Measurements from ENCODE around the gene TUBB2B. TPM values are rescaled to one million over a fixed set of nuclear protein-coding genes. Genes with fewer than 3 reads are reported as not detected.
A peak's percentile ranks its signal among the peaks of the same experiment; 100 is the strongest.

The TUBB2B gene
- total and polyA plus RNA-seq, 9 of the 15 experiments (the other 6 are each of a cell fraction or from before 2014, with no cell fraction given) = 0.11 to 9.7 (median 4.6) TPM

DNA sequence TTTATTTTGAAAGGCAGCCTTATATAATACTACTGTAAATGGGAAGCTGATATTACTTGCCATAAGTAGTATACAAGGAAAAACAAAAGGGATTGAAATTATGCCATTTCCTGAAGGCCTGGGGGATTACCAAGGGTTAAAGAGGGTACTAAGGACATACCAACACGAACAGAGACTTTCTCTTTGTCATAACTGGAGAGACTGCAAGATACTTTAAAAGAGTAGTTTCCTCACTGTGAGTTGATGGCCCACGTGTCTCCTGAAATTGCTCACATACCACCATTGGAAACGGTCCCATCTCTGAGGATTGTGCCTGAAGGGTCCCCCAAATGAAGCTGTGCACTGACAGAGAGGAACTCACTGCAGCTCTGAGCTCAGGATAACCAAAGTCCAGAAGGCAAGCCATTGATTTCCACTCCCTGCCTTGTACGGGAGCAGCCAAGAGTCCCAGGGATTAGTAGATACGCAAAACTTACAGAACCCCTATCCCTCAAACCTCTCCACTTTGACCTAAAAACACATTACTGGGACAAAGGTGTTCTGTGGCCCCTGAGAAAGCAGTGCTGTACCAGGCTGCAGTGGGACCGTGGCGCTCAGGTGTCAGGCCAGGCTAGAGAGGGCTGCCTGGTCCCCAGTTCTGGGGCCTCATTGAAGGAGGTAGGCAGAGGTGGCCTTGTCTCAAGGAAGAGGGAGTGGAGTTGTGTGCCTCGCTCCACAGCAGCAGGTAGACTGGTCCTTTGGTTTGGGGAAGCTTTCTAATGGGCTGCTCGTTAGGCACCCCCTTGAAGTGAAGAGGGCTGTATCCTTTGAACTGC is 46.5 kb upstream of the TUBB2B start:
- no peaks in the 10 kb centered on the region; the same call in 2 of the 3 replicates for H3K79me2 ChIP-seq (ENCODE audit: control insufficient read depth, insufficient read depth, low read length)
- DNase-seq (ENCODE audit: extremely low read depth in 1 of 4, low spot score in 3 of 4) = no peak
- ChIA-PET CTCF (ENCODE audit: low intra/inter-chr PET ratio) (interaction anchor here (0.7 kb wide), 1 partner anchor 936 kb away, joined by 3 read pairs; no protein-coding TSS in a partner anchor), POLR2A (interaction anchor here (0.7 to 1.7 kb wide), 5 partner anchors 12 to 459 kb away, joined by 3 to 5 read pairs (median 3); no protein-coding TSS in a partner anchor)
- no peak overlapping the region for H3K4me2 ChIP-seq (ENCODE audit: insufficient read depth, low read length)
- H3K9me3 ChIP-seq (replicated peaks; ENCODE audit: control insufficient read depth, insufficient read depth, low read depth, low read length) = no peaks in the 10 kb centered on the region
- H3K9me1 ChIP-seq (ENCODE audit: control insufficient read depth, insufficient read depth, low read length) = peaks cover 3% of the 10 kb centered on the region
- 80% methylated on average over 9 of the region's 9 CpGs for WGBS (ENCODE audit: insufficient coverage, low coverage, missing lambda C conversion rate)
- in situ Hi-C loops (cut with MboI) (loop anchor here (5.0 to 10.0 kb wide), 2 partner anchors 458 to 741 kb away; no protein-coding TSS in a partner anchor), intact Hi-C loops (cut with micrococcal nuclease) (no loop called here)
- H3K27me3 ChIP-seq (ENCODE audit: control insufficient read depth in 2 of 2, insufficient read depth in 2 of 2, low read length in 2 of 2) = no peaks in the 10 kb centered on the region
- H3K9ac ChIP-seq (ENCODE audit: insufficient read depth in 1 of 2, low read depth in 2 of 2, low read length in 2 of 2) = no peak overlapping the region; a peak in 1 of 4 replicates
- no peak for ATAC-seq
- no peak overlapping the region for H3K4me3 ChIP-seq
- peaks cover 45% of the 10 kb centered on the region for H3K36me3 ChIP-seq (ENCODE audit: control insufficient read depth, insufficient read depth, low read length)
- H3K4me1 ChIP-seq (replicated peaks in 1 of 2; ENCODE audit: control insufficient read depth in 2 of 2, insufficient read depth in 2 of 2, low read length in 2 of 2) = peaks cover 0 to 7% of the 10 kb centered on the region in 2 experiments; a peak in 2 of 5 replicates
- H2AFZ ChIP-seq (ENCODE audit: low read depth, low read length) = no peak overlapping the region
- FAIRE-seq = no peak
- no TSS peak for BruUV-seq (replicated peaks)
- no peaks in the 10 kb centered on the region; the same call in 1 of the 2 replicates for H4K20me1 ChIP-seq (replicated peaks; ENCODE audit: control insufficient read depth, insufficient read depth, low read length)
- no peak overlapping the region for H3K27ac ChIP-seq (ENCODE audit: extremely low read depth, low read depth, low read length)
- TF ChIP-seq U2AF2 (optimal IDR thresholded peaks at IDR 0.05; ENCODE audit: low read depth, low read length) = no peak
- TF ChIP-seq, protein P1, sequence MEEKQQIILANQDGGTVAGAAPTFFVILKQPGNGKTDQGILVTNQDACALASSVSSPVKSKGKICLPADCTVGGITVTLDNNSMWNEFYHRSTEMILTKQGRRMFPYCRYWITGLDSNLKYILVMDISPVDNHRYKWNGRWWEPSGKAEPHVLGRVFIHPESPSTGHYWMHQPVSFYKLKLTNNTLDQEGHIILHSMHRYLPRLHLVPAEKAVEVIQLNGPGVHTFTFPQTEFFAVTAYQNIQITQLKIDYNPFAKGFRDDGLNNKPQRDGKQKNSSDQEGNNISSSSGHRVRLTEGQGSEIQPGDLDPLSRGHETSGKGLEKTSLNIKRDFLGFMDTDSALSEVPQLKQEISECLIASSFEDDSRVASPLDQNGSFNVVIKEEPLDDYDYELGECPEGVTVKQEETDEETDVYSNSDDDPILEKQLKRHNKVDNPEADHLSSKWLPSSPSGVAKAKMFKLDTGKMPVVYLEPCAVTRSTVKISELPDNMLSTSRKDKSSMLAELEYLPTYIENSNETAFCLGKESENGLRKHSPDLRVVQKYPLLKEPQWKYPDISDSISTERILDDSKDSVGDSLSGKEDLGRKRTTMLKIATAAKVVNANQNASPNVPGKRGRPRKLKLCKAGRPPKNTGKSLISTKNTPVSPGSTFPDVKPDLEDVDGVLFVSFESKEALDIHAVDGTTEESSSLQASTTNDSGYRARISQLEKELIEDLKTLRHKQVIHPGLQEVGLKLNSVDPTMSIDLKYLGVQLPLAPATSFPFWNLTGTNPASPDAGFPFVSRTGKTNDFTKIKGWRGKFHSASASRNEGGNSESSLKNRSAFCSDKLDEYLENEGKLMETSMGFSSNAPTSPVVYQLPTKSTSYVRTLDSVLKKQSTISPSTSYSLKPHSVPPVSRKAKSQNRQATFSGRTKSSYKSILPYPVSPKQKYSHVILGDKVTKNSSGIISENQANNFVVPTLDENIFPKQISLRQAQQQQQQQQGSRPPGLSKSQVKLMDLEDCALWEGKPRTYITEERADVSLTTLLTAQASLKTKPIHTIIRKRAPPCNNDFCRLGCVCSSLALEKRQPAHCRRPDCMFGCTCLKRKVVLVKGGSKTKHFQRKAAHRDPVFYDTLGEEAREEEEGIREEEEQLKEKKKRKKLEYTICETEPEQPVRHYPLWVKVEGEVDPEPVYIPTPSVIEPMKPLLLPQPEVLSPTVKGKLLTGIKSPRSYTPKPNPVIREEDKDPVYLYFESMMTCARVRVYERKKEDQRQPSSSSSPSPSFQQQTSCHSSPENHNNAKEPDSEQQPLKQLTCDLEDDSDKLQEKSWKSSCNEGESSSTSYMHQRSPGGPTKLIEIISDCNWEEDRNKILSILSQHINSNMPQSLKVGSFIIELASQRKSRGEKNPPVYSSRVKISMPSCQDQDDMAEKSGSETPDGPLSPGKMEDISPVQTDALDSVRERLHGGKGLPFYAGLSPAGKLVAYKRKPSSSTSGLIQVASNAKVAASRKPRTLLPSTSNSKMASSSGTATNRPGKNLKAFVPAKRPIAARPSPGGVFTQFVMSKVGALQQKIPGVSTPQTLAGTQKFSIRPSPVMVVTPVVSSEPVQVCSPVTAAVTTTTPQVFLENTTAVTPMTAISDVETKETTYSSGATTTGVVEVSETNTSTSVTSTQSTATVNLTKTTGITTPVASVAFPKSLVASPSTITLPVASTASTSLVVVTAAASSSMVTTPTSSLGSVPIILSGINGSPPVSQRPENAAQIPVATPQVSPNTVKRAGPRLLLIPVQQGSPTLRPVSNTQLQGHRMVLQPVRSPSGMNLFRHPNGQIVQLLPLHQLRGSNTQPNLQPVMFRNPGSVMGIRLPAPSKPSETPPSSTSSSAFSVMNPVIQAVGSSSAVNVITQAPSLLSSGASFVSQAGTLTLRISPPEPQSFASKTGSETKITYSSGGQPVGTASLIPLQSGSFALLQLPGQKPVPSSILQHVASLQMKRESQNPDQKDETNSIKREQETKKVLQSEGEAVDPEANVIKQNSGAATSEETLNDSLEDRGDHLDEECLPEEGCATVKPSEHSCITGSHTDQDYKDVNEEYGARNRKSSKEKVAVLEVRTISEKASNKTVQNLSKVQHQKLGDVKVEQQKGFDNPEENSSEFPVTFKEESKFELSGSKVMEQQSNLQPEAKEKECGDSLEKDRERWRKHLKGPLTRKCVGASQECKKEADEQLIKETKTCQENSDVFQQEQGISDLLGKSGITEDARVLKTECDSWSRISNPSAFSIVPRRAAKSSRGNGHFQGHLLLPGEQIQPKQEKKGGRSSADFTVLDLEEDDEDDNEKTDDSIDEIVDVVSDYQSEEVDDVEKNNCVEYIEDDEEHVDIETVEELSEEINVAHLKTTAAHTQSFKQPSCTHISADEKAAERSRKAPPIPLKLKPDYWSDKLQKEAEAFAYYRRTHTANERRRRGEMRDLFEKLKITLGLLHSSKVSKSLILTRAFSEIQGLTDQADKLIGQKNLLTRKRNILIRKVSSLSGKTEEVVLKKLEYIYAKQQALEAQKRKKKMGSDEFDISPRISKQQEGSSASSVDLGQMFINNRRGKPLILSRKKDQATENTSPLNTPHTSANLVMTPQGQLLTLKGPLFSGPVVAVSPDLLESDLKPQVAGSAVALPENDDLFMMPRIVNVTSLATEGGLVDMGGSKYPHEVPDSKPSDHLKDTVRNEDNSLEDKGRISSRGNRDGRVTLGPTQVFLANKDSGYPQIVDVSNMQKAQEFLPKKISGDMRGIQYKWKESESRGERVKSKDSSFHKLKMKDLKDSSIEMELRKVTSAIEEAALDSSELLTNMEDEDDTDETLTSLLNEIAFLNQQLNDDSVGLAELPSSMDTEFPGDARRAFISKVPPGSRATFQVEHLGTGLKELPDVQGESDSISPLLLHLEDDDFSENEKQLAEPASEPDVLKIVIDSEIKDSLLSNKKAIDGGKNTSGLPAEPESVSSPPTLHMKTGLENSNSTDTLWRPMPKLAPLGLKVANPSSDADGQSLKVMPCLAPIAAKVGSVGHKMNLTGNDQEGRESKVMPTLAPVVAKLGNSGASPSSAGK (IDR thresholded peaks at IDR 0.05) = no peak
- 0 out of 2 replicates have a peak, but pooled peaks have one; percentile 32 for TF ChIP-seq POLR2A (conservative IDR thresholded peaks at IDR 0.05)
- TF ChIP-seq, protein P2, sequence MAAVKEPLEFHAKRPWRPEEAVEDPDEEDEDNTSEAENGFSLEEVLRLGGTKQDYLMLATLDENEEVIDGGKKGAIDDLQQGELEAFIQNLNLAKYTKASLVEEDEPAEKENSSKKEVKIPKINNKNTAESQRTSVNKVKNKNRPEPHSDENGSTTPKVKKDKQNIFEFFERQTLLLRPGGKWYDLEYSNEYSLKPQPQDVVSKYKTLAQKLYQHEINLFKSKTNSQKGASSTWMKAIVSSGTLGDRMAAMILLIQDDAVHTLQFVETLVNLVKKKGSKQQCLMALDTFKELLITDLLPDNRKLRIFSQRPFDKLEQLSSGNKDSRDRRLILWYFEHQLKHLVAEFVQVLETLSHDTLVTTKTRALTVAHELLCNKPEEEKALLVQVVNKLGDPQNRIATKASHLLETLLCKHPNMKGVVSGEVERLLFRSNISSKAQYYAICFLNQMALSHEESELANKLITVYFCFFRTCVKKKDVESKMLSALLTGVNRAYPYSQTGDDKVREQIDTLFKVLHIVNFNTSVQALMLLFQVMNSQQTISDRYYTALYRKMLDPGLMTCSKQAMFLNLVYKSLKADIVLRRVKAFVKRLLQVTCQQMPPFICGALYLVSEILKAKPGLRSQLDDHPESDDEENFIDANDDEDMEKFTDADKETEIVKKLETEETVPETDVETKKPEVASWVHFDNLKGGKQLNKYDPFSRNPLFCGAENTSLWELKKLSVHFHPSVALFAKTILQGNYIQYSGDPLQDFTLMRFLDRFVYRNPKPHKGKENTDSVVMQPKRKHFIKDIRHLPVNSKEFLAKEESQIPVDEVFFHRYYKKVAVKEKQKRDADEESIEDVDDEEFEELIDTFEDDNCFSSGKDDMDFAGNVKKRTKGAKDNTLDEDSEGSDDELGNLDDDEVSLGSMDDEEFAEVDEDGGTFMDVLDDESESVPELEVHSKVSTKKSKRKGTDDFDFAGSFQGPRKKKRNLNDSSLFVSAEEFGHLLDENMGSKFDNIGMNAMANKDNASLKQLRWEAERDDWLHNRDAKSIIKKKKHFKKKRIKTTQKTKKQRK (IDR thresholded peaks at IDR 0.05; ENCODE audit: borderline replicate concordance, low read depth, low read length) = no peak
- no peak for TF ChIP-seq ZC3H4 (CRISPR knock-in tag; IDR thresholded peaks at IDR 0.05; ENCODE audit: borderline replicate concordance)
